GM18861 (cell line): ENCODE measurements around the gene FMO2.
A peak's percentile ranks its signal among the peaks of the same experiment; 100 is the strongest.

ENCODE experiments used
- ATAC-seq: cut with Tn5 transposase; IDR thresholded peaks from one replicate; pipeline ENCODE4 v1.9.1; 2021; ENCODE audit not compliant: unreplicated experiment

Gene FMO2

GRCh38 chr1:171185091-171185490, at the start of gene FMO2:
FMO2 (plus strand) TSS chr1:171185300; CDS start chr1:171185714, 414 bp downstream.
- no peak for ATAC-seq

DNA sequence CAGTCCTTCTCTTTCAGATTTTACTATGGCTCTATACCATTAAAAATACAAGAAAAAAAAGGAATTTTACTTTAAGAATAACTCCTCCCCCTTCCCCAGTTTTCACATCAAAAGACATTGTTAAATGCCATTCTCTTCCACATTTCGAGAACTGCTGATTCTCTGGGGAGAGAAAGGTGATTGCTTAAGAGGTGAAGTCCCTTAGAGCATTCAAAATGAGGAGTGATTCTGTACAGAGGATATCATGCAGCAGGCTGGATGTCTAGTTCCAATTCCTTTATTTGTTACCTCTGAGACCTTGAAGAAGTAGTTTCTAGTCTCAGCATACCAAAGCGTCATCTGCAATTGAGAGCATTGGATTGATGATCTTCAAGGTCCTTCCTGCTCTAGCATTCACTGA, 47.5 kb upstream of the FMO2 start:
- no peak for ATAC-seq

DNA sequence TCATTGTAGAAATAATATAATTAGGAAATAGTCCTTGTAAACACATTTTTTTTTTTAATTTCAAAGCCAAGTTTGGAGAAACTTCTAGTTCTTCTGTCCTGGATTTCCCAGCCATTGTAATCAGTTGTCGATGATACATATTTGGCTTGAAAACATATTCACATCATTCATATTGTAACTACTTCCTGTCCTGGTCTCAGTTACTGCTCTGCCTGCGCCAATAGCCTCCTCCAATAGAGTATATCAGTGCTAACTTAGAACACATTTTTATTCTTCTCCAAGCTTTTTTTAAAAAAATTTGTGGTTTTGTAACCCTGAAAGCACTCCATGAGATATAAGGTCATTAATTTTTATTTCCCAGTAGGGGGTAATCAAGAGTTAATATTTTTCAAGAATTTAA, 46.1 kb upstream of the FMO2 start:
- no peak for ATAC-seq

DNA sequence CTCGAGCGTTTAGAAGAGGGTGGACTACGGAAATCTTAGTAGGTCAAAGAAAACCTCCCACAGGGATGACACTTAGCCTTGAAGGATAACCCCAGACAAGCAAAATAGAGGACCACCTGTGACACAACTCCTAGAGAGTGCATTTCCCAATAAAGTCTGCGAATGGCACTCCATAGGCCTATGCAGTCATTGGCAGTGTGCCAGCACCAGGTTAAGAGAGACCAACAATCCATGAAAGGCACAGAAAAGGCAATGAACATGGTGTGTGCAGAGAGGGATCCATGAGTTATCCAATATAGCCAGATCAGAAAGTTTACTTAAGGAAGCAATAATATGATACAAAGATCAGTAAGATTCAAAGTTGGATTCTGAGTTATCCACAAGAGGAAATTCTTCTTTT, 45.2 kb upstream of the FMO2 start:
- no peak for ATAC-seq

- ATAC-seq, result no peak
These were observed 44.7 kb upstream of the FMO2 start for GRCh38 chr1:171140401-171140800.

GRCh38 chr1:171140956-171141687, 44.0 kb upstream of the FMO2 start:
- no peak for ATAC-seq

DNA sequence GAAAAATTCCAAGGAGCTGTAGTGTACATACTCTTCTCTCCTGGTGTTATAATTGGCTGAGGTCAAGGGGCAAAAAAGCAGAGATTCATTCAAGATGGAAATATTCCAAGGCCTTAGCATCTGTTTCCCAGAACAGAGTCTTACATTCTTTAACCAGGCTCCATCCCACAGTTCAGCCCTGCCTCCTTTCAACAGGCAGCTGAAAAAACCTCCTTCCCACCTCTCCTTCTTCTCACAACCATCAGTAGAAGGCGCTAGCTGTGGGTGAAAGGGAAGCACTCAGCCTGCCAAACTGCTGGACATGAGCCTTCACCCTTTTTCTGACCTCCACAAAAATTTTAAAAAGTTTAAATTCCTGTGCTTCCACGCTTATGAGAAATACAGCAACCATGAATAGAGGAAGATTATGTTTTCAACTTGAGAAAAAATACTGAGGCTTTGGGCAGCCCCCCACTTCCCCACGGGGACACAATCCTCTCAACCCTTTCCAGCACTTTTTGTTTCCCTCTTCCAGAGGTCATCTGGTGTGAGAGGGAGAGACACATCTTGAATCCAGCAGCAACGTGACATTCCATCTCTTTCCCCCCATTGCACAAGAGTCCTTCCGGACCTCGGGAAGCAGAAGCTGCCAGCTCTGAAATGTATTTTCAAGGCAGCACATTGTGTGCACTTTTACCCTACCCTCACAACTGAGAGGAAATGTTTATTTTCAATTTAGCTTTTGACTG, 43.2 kb upstream of the FMO2 start:
- ATAC-seq, result no peak

DNA sequence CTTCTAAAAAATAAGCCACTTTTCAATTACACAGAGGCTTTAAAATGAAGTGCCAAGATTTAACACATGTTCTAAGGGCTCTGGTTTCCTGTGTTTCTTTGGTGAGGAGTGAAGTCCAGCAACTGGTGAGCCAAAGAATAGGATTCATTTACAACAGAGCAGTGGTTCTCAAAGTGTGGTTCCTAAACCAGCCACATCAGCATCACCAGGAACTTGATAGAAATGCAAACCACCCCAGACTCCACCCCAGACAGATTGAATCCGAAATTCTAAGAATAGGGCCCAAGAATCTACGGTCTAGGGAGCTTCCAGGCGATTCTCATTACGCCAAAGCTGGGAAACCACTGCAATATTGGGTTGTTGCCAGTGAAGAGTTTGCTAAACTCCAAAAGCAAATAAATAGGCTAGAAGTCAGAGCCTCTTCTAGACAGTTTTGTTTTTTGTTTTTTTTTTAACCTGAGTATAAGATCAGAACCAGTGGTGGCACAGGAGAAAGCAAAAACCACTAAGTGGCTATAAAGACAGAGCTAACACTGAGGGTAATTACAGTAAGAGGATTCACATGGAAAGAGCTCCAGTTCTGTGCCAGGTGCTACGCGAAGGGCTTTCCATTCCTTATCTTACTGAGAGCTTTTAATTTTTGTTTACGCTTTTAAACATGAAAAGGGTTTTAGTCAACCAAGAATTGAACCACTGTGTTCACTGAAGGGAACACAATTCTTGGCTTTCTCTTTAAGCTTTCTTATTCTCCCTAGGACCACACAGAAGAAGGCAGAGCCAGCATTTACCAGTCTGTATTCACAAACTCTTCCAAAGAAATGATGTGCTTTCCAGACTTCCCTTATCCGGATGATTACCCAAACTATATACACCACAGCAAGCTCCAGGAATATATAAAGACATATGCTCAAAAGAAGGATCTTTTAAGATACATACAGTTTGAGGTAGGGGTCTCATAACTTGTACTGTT, 42.4 kb upstream of the FMO2 start:
- no peak for ATAC-seq

- ATAC-seq, result no peak
These were observed 34.9 kb upstream of the FMO2 start for GRCh38 chr1:171150156-171150555.

DNA sequence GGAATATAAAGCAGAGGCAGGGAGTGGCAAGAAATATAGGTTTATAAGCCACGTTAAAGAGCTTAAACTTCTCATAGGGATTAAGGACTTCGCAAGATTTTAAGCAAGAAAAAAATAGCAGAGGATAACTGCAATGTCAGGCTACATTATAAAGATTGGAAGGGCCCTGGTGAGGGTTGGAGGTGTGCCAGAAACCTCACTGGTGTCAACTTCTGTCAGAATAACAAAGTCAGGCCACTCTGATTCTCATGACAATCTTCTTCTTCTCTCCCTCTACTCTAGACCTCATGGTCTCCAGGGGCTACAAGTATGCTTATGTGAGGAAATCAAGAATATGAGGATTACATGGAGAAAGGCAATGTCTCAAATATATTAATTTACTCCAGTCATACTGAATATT, 32.6 kb upstream of the FMO2 start:
- no peak for ATAC-seq

- no peak for ATAC-seq
These were observed 29.6 kb upstream of the FMO2 start for GRCh38 chr1:171155484-171155883.

- ATAC-seq, result no peak
These were observed 27.0 kb upstream of the FMO2 start for GRCh38 chr1:171158096-171158495.

DNA sequence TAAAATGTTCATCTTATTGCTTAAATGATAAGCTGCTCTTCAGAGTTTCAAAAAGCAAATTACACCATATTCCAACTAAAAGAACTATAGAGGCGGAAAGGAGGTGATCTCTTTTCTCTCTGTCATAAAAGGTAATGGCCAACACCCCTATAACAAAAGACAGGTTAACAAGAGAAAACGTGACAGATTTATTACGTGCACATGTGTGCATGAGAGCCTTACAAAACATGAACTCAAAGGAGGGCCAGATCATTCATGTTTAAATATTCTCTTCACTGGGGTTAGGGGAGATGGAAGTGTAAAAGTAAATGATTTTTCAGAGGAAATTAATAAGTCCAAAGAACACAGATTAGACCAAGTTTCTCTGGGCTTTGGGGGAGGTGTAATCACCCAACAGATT, 26.5 kb upstream of the FMO2 start:
- no peak for ATAC-seq

DNA sequence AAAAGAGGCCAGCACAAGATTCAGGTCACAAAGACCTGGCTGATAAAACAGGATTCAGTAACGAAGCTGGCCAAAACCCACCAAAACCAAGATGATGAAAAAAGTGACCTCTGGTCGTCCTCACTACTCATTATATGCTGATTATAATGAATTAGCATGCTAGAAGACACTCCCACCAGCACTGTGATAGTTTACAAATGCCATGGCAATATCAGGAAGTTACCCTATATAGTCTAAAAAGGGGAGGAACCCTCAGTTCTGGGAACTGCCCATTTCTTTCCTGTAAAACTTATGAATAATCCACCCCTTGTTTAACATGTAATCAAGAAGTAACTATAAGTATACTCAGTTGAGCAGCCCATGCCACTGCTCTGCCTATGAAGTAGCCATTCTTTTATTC, 26.0 kb upstream of the FMO2 start:
- no peak for ATAC-seq

DNA sequence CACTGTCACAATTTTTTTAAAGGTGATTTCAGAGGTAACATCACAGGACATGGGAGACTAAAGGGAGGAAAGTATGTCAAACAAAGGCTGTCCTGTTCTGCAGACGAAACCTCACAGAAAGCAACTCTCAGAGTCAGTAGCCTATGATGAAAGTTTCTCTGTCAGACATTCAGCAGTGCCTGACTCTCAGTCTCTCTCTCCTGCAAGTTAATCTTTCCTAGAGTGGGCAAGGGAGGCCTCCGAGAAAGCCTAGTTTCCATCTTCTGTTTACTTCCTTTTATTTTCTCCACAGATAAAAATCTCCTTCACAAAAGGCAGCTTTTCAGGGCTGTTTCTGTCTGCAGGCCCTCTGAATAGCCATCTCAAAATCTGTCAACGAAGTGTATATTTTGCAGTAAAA, 24.9 kb upstream of the FMO2 start:
- ATAC-seq, result peak; percentile 63

DNA sequence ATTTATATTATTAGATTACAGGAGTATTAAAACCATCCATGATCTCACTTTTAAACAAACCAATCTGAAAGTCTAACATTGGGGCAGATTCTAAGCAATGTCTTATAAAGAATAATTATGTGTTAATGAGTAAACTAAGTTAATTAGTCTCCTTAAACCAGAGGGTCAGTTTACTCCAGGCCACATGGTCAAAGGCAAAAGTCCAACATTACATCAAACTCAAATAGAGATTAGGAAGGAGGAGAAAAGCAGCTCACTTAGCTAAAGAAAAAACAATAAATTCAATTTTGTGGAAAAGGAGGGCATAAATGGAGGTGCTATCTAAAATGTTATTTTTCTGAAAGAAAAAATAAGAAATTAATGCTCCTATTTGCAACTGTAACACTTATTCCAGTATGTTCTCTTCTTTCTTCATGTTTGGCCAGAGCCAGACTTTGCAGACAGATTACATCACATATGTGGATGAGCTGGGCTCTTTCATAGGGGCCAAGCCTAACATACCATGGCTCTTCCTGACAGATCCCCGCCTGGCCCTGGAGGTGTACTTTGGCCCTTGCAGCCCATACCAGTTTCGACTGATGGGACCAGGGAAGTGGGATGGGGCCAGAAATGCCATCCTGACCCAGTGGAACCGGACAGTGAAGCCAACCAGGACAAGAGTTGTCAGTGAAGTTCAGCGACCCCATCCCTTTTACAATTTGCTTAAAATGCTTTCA, 24.3 kb upstream of the FMO2 start:
- no peak for ATAC-seq

GRCh38 chr1:171161431-171161830, 23.7 kb upstream of the FMO2 start:
- no peak for ATAC-seq

GRCh38 chr1:171166361-171166760, 18.7 kb upstream of the FMO2 start:
- no peak for ATAC-seq

DNA sequence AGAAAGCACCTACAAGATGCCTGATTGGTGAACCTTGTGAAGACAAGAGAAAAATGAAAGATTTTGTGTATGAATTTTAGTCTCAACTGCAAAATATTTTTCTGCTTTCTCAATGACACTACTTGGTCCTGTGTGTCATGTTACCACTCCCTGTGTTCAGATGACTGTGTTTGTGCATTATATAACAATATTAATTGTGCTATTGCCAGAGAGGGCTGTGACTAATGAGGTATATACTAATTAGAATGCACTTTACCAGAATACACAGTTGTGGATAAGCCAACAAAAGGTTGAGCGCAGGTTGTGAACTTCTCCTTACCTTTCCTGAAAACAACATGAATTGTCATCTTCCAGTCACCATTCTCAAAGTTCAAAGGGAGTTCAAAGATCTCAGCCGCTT, 17.3 kb upstream of the FMO2 start:
- no peak for ATAC-seq

DNA sequence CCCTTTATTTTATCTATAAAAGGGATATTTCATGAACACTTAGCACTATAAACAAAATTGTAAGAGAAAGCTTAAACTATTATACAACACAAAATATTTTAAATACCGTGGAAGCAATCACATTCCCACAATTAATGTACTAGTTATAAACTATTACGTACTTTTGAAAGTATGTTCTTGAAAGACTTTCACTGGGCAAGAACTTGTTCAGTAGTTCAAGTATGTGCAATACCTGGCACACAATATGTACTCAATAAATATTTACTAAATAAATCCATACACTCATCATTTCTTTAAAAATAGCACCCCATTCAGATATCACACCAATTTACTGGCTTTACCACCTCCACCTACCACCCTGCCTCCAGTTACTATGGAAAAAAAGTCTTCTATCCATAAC, 12.6 kb upstream of the FMO2 start:
- no peak for ATAC-seq

GRCh38 chr1:171173069-171173468, 12.0 kb upstream of the FMO2 start:
- ATAC-seq, result peak; percentile 45
